HCT116 (cell line): ENCODE data around the gene PARVA. TPM values are rescaled to one million over a fixed set of nuclear protein-coding genes. Genes with fewer than 3 reads are reported as not detected.

Experiments used
- ATAC-seq: fragments of 200-7000 bp; cut with Tn5 transposase; 2 replicates; pipeline ENCODE4 v1.9.1; 2020; ENCODE audit warnings: mild to moderate bottlenecking, moderate library complexity
- BruUV-seq: library from RNA; stranded (reverse); fragments of 400-500 nt; replicated peaks from 2 replicates; lab custom pipeline; 2021; lab: Mats Ljungman, UMichigan
- CTCF ChIA-PET: fragments of 300-600 bp; sonication (Branson Sonifier 250); formaldehyde crosslinking; loops from one replicate; lab custom pipeline; 2021; ENCODE audit warnings: antibody characterized with exemption; lab: Charles Lee
- POLR2A ChIA-PET: fragments of 300-600, 350-600 bp; sonication (Branson Sonifier 250); formaldehyde crosslinking; loops from one replicate; lab custom pipeline; 2021; ENCODE audit warnings: antibody characterized with exemption; lab: Charles Lee
- RAD21 ChIA-PET, 2 experiments: fragments of 300-600 bp; sonication (Branson Sonifier 250); formaldehyde crosslinking; loops; one replicate each; lab custom pipeline; 2023; ENCODE audit warnings: low total read pairs in 2 of 2; ENCODE audit not compliant: uncharacterized antibody in 2 of 2, unreplicated experiment in 2 of 2, low non-redundant PET in 1 of 2; lab: Charles Lee
- DNase-seq: peaks from one replicate; pipeline ENCODE4 v3.0.0-alpha.2; 2010; ENCODE audit warnings: low read depth, low spot score
- H2AFZ ChIP-seq: fragments of 200-600 bp; shearing (Covaris generic), sonication (generic); 2 replicates; pipeline ENCODE4 v1.6.1; 2017; ENCODE audit warnings: low read depth, mixed run types, mixed read lengths, antibody characterized with exemption, low read length; ENCODE audit not compliant: poor library complexity, severe bottlenecking
- H3K27ac ChIP-seq: 2 replicates; pipeline ENCODE4 v1.5.1; 2012; ENCODE audit warnings: low read depth, low read length
- H3K27me3 ChIP-seq: fragments of 200-600 bp; sonication (generic); 2 replicates; pipeline ENCODE4 v1.6.1; 2016; ENCODE audit warnings: mixed run types, low read length, mixed read lengths; ENCODE audit not compliant: insufficient read depth
- H3K36me3 ChIP-seq, 2 experiments: fragments of 200-500 bp in 1 of 2; fragments of 200-600 bp in 1 of 2; sonication (Bioruptor generic) in 1 of 2; sonication (generic) in 1 of 2; 2 replicates each; pipeline versions ENCODE4 v1.5.1 to v1.6.1; 2014 to 2016; ENCODE audit warnings: low read length in 2 of 2, inconsistent platforms in 1 of 2, mixed read lengths in 1 of 2, mixed run types in 1 of 2; ENCODE audit not compliant: insufficient read depth in 2 of 2, control insufficient read depth in 1 of 2
- H3K4me1 ChIP-seq, 2 experiments: fragments of 200-600 bp in 1 of 2; sonication (generic) in 1 of 2; 2 replicates each; pipeline versions ENCODE4 v1.5.1 to v1.6.1; 2012 to 2017; ENCODE audit warnings: low read length in 2 of 2, inconsistent platforms in 1 of 2, mild to moderate bottlenecking in 1 of 2, mixed read lengths in 1 of 2, mixed run types in 1 of 2, moderate library complexity in 1 of 2; ENCODE audit not compliant: insufficient read depth in 2 of 2, control insufficient read depth in 1 of 2
- H3K4me2 ChIP-seq: fragments of 200-600 bp; sonication (generic); 2 replicates; pipeline ENCODE4 v1.6.1; 2017; ENCODE audit warnings: mixed run types, low read length, mixed read lengths
- H3K4me3 ChIP-seq, 2 experiments: fragments of 200-600 bp in 1 of 2; sonication (generic) in 1 of 2; replicated peaks in 1 of 2; 2 replicates each; pipeline ENCODE4 v1.5.1; 2011 to 2016; ENCODE audit warnings: low read length in 2 of 2, control low read depth in 1 of 2, low read depth in 1 of 2, mild to moderate bottlenecking in 1 of 2, mixed read lengths in 1 of 2, mixed run types in 1 of 2
- H3K79me2 ChIP-seq: fragments of 200-600 bp; sonication (generic); 2 replicates; pipeline ENCODE4 v1.6.1; 2017; ENCODE audit warnings: mild to moderate bottlenecking, mixed run types, low read length, moderate library complexity, mixed read lengths; ENCODE audit not compliant: insufficient read depth
- H3K9ac ChIP-seq: fragments of 200-600 bp; sonication (generic); 2 replicates; pipeline ENCODE4 v1.6.1; 2016; ENCODE audit warnings: low read length, mixed read lengths
- H3K9me2 ChIP-seq: fragments of 200-600 bp; sonication (generic), shearing (Covaris generic); 2 replicates; pipeline ENCODE4 v1.6.1; 2017; ENCODE audit warnings: mixed run types, mild to moderate bottlenecking, moderate library complexity; ENCODE audit not compliant: insufficient read depth
- H3K9me3 ChIP-seq, 2 experiments: fragments of 200-500 bp in 1 of 2; fragments of 200-600 bp in 1 of 2; sonication (Bioruptor generic) in 1 of 2; sonication (generic) in 1 of 2; 2 replicates each; pipeline ENCODE4 v1.6.1; 2014 to 2017; ENCODE audit warnings: low read length in 2 of 2, mixed read lengths in 2 of 2, inconsistent platforms in 1 of 2, low read depth in 1 of 2, mild to moderate bottlenecking in 1 of 2, mixed run types in 1 of 2, moderate library complexity in 1 of 2; ENCODE audit not compliant: control insufficient read depth in 1 of 2, insufficient read depth in 1 of 2
- H4K20me1 ChIP-seq: fragments of 200-600 bp; sonication (generic), shearing (Covaris generic); 2 replicates; pipeline ENCODE4 v1.6.1; 2017; ENCODE audit warnings: mixed run types, mild to moderate bottlenecking, moderate library complexity; ENCODE audit not compliant: insufficient read depth
- CEBPB ChIP-seq: IDR thresholded peaks from 2 replicates; pipeline ENCODE4 v1.6.1; 2012; ENCODE audit warnings: low read depth
- EGR1 ChIP-seq: IDR thresholded peaks from 2 replicates; pipeline ENCODE4 v1.6.1; 2012; ENCODE audit warnings: low read depth
- ELF1 ChIP-seq: IDR thresholded peaks from 2 replicates; pipeline ENCODE4 v1.6.1; 2012; ENCODE audit warnings: low read depth, borderline replicate concordance
- EZH2 ChIP-seq: fragments of 200-600 bp; sonication (generic); IDR thresholded peaks from 2 replicates; pipeline ENCODE4 v1.6.1; 2017; ENCODE audit warnings: antibody characterized with exemption, mixed run types
- POLR2AphosphoS5 ChIP-seq: IDR thresholded peaks from 2 replicates; pipeline ENCODE4 v1.6.1; 2011; ENCODE audit warnings: mild to moderate bottlenecking, low read depth, low read length, moderate library complexity
- RAD21 ChIP-seq: IDR thresholded peaks from 2 replicates; pipeline ENCODE4 v1.6.1; 2012; ENCODE audit warnings: low read depth, mild to moderate bottlenecking
- REST ChIP-seq: IDR thresholded peaks from 2 replicates; pipeline ENCODE4 v1.6.1; 2012; ENCODE audit warnings: low read depth
- SP1 ChIP-seq: IDR thresholded peaks from 2 replicates; pipeline ENCODE4 v1.6.1; 2012; ENCODE audit warnings: low read depth
- ZFX ChIP-seq: fragments of 450-650 bp; IDR thresholded peaks from 2 replicates; pipeline ENCODE4 v1.6.1; 2017
- intact Hi-C: fragments of 100-400 bp; cut with micrococcal nuclease; formaldehyde crosslinking; loops from 2 replicates; pipeline ENCODE4 v1.10.0; 2022
- total RNA-seq: library from RNA; stranded (reverse); gene quantifications from one replicate; pipeline ENCODE4 v1.2.1, GENCODE V29; 2021; ENCODE audit not compliant: unreplicated experiment
- TF ChIP-seq, protein P1 (sequence below): IDR thresholded peaks from 2 replicates; pipeline ENCODE4 v1.6.1; 2011; ENCODE audit warnings: mild to moderate bottlenecking, low read length, moderate library complexity; ENCODE audit not compliant: insufficient replicate concordance; ENCODE audit errors: extremely low read depth
- TF ChIP-seq, protein P2 (sequence below), 3 experiments: fragments of 200-600 bp in 1 of 3; sonication (generic) in 1 of 3; IDR thresholded peaks in 2 of 3; conservative IDR thresholded peaks in 1 of 3; 2 replicates each; pipeline ENCODE4 v1.5.1; 2012 to 2017; ENCODE audit warnings: low read depth in 2 of 3, low read length in 2 of 3, antibody characterized with exemption in 1 of 3, borderline replicate concordance in 1 of 3, control low read depth in 1 of 3, mild to moderate bottlenecking in 1 of 3, mixed read lengths in 1 of 3, mixed run types in 1 of 3, moderate library complexity in 1 of 3; ENCODE audit not compliant: insufficient read depth in 1 of 3
- TF ChIP-seq, protein P3 (sequence below): IDR thresholded peaks from 2 replicates; pipeline ENCODE4 v1.6.1; 2012

The PARVA gene
- total RNA-seq, 1 experiment from 2014 or later = 18.4 TPM

GRCh38 chr11:12386745-12387144, 9.4 kb downstream of the PARVA start:
- Histone ChIP-seq H3K9me2 (no peaks in the 10 kb centered on the region), H3K4me3 (no peak overlapping the region), H3K4me1 (no peaks in the 10 kb centered on the region), H4K20me1 (no peaks in the 10 kb centered on the region), H3K9me3 (no peaks in the 10 kb centered on the region), H2AFZ (no peak overlapping the region), H3K27ac (no peak overlapping the region), H3K79me2 (peaks cover 14% of the 10 kb centered on the region; the same call in 1 of the 2 replicates), H3K36me3 (no peaks in the 10 kb centered on the region), H3K9ac (no peak overlapping the region), H3K27me3 (no peaks in the 10 kb centered on the region), H3K4me2 (no peak overlapping the region)
- RAD21 ChIA-PET = no interaction called here
- CTCF ChIA-PET = no interaction called here
- TF ChIP-seq, protein P1, sequence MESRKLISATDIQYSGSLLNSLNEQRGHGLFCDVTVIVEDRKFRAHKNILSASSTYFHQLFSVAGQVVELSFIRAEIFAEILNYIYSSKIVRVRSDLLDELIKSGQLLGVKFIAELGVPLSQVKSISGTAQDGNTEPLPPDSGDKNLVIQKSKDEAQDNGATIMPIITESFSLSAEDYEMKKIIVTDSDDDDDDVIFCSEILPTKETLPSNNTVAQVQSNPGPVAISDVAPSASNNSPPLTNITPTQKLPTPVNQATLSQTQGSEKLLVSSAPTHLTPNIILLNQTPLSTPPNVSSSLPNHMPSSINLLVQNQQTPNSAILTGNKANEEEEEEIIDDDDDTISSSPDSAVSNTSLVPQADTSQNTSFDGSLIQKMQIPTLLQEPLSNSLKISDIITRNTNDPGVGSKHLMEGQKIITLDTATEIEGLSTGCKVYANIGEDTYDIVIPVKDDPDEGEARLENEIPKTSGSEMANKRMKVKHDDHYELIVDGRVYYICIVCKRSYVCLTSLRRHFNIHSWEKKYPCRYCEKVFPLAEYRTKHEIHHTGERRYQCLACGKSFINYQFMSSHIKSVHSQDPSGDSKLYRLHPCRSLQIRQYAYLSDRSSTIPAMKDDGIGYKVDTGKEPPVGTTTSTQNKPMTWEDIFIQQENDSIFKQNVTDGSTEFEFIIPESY = no peak
- no peak for TF ChIP-seq SP1
- no peak for TF ChIP-seq RAD21
- TF ChIP-seq, protein P2, sequence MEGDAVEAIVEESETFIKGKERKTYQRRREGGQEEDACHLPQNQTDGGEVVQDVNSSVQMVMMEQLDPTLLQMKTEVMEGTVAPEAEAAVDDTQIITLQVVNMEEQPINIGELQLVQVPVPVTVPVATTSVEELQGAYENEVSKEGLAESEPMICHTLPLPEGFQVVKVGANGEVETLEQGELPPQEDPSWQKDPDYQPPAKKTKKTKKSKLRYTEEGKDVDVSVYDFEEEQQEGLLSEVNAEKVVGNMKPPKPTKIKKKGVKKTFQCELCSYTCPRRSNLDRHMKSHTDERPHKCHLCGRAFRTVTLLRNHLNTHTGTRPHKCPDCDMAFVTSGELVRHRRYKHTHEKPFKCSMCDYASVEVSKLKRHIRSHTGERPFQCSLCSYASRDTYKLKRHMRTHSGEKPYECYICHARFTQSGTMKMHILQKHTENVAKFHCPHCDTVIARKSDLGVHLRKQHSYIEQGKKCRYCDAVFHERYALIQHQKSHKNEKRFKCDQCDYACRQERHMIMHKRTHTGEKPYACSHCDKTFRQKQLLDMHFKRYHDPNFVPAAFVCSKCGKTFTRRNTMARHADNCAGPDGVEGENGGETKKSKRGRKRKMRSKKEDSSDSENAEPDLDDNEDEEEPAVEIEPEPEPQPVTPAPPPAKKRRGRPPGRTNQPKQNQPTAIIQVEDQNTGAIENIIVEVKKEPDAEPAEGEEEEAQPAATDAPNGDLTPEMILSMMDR (IDR thresholded peaks at IDR 0.05 in 2 of 3, conservative IDR thresholded peaks at IDR 0.05 in 1 of 3; ENCODE audit: borderline replicate concordance in 1 of 3, insufficient read depth in 1 of 3, low read depth in 2 of 3, low read length in 2 of 3) = no peak
- no peak for TF ChIP-seq ZFX
- TF ChIP-seq, protein P3, sequence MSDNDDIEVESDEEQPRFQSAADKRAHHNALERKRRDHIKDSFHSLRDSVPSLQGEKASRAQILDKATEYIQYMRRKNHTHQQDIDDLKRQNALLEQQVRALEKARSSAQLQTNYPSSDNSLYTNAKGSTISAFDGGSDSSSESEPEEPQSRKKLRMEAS = no peak
- no peak for TF ChIP-seq EGR1
- TF ChIP-seq POLR2AphosphoS5 = no peak
- no peak for TF ChIP-seq CEBPB
- no peak for TF ChIP-seq ELF1
- TF ChIP-seq REST = no peak
- TF ChIP-seq EZH2 = no peak
- POLR2A ChIA-PET = no interaction called here
- intact Hi-C loops = no loop called here
- BruUV-seq = no TSS peak
- ATAC-seq = no peak
- DNase-seq = no peak
